ENCODE measurements around the gene OPN1MW.
"Not testable (repeated sequence)": the region's sequence is repeated elsewhere in the genome, so short reads cannot be mapped to it uniquely, and the experiment has no call there.

DNA sequence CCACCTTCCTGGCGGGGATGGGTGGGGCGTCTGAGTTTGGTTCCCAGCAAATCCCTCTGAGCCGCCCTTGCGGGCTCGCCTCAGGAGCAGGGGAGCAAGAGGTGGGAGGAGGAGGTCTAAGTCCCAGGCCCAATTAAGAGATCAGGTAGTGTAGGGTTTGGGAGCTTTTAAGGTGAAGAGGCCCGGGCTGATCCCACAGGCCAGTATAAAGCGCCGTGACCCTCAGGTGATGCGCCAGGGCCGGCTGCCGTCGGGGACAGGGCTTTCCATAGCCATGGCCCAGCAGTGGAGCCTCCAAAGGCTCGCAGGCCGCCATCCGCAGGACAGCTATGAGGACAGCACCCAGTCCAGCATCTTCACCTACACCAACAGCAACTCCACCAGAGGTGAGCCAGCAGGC is 38.4 kb upstream of the OPN1MW start, which contains the start of gene OPN1LW:
- not testable (repeated sequence) for TF ChIP-seq CTCF (conservative IDR thresholded peaks at IDR 0.05 in 1 of 2, IDR thresholded peaks at IDR 0.05 in 1 of 2; ENCODE audit: low read depth in 1 of 2, low read length in 2 of 2); EZH2 (IDR thresholded peaks at IDR 0.05; ENCODE audit: low read length, missing control alignments)

Data from fibroblast of lung (primary cell).